Fibroblast of lung (primary cell): ENCODE data around the gene UST. TPM values are rescaled to one million over a fixed set of nuclear protein-coding genes. Genes with fewer than 3 reads are reported as not detected.

Experiments
- DNase-seq, 2 donors: peaks; one replicate each; pipeline versions ENCODE4 v3.0.0 to v3.0.0-alpha.2; 2010; ENCODE audit warnings: low read depth in 2 of 2
- H2AFZ ChIP-seq: 2 replicates; pipeline ENCODE4 v1.5.1; 2012; ENCODE audit warnings: low read length, control low read depth, inconsistent platforms
- H3K27ac ChIP-seq: 2 replicates; pipeline ENCODE4 v1.5.1; 2011; ENCODE audit warnings: low read length, control low read depth; ENCODE audit not compliant: insufficient read depth
- H3K27me3 ChIP-seq: 2 replicates; pipeline ENCODE4 v1.5.1; 2011; ENCODE audit warnings: mild to moderate bottlenecking, low read length; ENCODE audit not compliant: control insufficient read depth, insufficient read depth
- H3K36me3 ChIP-seq: 2 replicates; pipeline ENCODE4 v1.5.1; 2011; ENCODE audit warnings: low read length; ENCODE audit not compliant: control insufficient read depth, insufficient read depth
- H3K4me1 ChIP-seq: 2 replicates; pipeline ENCODE4 v1.5.1; 2011; ENCODE audit warnings: low read length; ENCODE audit not compliant: control insufficient read depth, insufficient read depth; ENCODE audit errors: extremely low read depth
- H3K4me2 ChIP-seq: 2 replicates; pipeline ENCODE4 v1.5.1; 2011; ENCODE audit warnings: low read length, control low read depth; ENCODE audit not compliant: insufficient read depth; ENCODE audit errors: extremely low read depth
- H3K4me3 ChIP-seq, 4 experiments: fragments of 200-600 bp in 1 of 4; sonication (generic) in 1 of 4; replicated peaks in 1 of 4; 2 replicates each; pipeline ENCODE4 v1.5.1; 2011 to 2016; ENCODE audit warnings: low read length in 4 of 4, low read depth in 3 of 4, mild to moderate bottlenecking in 3 of 4, control low read depth in 2 of 4, inconsistent platforms in 1 of 4, mixed read lengths in 1 of 4; ENCODE audit not compliant: insufficient read depth in 1 of 4; ENCODE audit errors: control extremely low read depth in 1 of 4
- H3K79me2 ChIP-seq: 2 replicates; pipeline ENCODE4 v1.5.1; 2012; ENCODE audit warnings: mild to moderate bottlenecking, low read length, inconsistent platforms; ENCODE audit not compliant: control insufficient read depth, insufficient read depth
- H3K9ac ChIP-seq: 2 replicates; pipeline ENCODE4 v1.5.1; 2011; ENCODE audit warnings: mild to moderate bottlenecking, low read length, control low read depth; ENCODE audit not compliant: insufficient read depth
- H3K9me3 ChIP-seq: 2 replicates; pipeline ENCODE4 v1.5.1; 2012; ENCODE audit warnings: low read depth, low read length; ENCODE audit not compliant: control insufficient read depth, insufficient read depth
- H4K20me1 ChIP-seq: 2 replicates; pipeline ENCODE4 v1.5.1; 2011; ENCODE audit warnings: low read length; ENCODE audit not compliant: control insufficient read depth, insufficient read depth; ENCODE audit errors: extremely low read depth
- EZH2 ChIP-seq: IDR thresholded peaks from 2 replicates; pipeline ENCODE4 v1.5.1; 2012; ENCODE audit warnings: low read length, control low read depth, mild to moderate bottlenecking; ENCODE audit errors: missing control alignments
- polyA plus RNA-seq, 2 donors: library from polyadenylated mRNA; depleted of rRNA in 1 of 2; stranded (reverse) in 1 of 2; unstranded in 1 of 2; fragments of >200 nt; gene quantifications; 2 replicates each; pipeline ENCODE4 v1.2.1, GENCODE V29; 2011 to 2012; ENCODE audit warnings: missing spikeins in 1 of 2
- total RNA-seq: library from RNA; depleted of rRNA; stranded (reverse); fragments of >200 nt; gene quantifications from 2 replicates; pipeline ENCODE4 v1.2.1, GENCODE V29; 2014
- TF ChIP-seq, protein P1 (sequence below), 2 donors: IDR thresholded peaks in 1 of 2; conservative IDR thresholded peaks in 1 of 2; 1 replicate in 1 of 2; 2 replicates in 1 of 2; pipeline ENCODE4 v1.5.1; 2011 to 2012; ENCODE audit warnings: low read length in 2 of 2, control low read depth in 1 of 2, inconsistent platforms in 1 of 2, low read depth in 1 of 2, mild to moderate bottlenecking in 1 of 2

The UST gene
- total and polyA plus RNA-seq, 2 donors (not counting 1 experiment from before 2014, with no cell fraction given) = 6.8 to 19.5 TPM

DNA sequence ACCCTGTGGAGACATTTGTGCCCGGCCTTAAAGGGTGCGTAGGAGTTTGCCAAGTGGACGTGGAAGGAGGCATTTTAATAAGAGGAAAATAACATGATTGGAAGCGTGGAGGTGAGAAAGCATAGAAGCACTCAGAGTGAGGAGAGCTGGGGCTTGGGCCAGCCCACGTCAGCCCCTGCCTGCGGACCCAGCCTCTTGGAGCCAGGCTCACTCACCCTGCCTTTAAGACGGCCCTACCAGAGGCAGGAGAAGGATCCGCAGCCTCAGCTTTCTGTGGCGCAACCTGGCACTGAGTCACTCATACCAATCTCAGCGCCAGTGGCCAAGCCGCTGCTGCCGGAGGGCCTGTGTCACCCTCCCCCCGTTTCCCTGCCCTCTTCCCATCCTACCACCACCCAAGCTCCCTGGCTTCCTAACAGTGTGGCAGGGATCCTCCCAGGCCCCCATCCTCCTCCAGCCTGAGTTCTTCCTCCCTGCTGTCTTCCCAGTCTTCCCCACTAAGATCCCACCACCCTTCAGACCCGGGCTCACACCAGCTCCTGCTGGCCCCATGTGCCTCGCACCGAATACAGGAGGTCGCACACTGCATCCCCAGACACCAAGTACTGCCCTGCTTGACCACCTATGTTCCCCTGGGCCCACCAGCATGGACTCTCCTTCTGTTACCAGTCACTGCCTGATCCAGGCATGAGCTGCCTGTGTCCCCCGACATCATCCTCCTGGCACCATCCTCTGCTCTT, 285.2 kb downstream of the UST start:
- H3K4me3 ChIP-seq = no peak overlapping the region

DNA sequence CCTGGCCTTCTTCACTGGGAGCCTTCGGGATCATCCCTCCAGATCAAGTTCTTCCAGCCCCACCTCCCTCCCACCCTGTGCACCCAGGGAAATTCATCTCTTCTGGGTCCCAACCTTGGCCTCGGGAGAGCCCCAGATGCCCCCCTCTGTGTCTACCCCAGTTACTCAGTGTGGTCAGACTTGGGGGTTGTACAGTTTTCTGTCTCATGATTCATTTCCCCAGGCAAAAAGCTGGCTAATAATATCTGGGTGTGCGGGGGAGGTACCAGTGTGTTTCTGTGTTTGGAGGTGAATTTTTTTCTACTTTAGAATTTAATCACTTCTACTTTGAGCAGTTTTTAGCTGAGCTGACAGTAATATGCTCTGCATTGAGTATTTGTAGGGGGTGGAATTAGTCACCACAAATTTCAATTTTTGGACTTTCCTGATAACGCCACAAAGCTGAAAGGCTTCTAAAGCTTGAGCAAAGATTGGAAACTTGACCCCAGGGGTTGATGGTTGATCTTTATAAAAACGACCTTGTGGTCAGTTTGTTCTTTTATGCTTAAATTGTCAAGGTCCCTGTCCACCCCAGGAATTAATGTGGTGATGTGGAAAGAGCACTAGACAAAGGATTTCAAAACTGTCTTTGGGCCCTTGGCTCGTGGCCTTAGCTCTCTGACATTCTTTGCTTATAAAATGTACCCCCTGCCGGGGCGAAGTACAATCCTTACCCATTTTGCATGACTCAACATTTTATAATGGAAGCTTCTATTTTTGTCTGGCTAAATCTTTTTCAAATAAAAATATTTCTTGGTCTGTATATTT, 286.0 kb downstream of the UST start:
- DNase-seq = peak; percentile 86 to 94
- Histone ChIP-seq H3K79me2 (no peaks in the 10 kb centered on the region), H3K4me3 (no peak overlapping the region), H3K27me3 (no peaks in the 10 kb centered on the region), H2AFZ (no peak overlapping the region), H3K4me1 (peaks cover 9% of the 10 kb centered on the region), H3K27ac (peak overlapping the region; percentile 67), H3K4me2 (no peak overlapping the region), H4K20me1 (no peaks in the 10 kb centered on the region), H3K9me3 (no peaks in the 10 kb centered on the region), H3K9ac (no peak overlapping the region), H3K36me3 (no peaks in the 10 kb centered on the region)
- TF ChIP-seq, protein P1, sequence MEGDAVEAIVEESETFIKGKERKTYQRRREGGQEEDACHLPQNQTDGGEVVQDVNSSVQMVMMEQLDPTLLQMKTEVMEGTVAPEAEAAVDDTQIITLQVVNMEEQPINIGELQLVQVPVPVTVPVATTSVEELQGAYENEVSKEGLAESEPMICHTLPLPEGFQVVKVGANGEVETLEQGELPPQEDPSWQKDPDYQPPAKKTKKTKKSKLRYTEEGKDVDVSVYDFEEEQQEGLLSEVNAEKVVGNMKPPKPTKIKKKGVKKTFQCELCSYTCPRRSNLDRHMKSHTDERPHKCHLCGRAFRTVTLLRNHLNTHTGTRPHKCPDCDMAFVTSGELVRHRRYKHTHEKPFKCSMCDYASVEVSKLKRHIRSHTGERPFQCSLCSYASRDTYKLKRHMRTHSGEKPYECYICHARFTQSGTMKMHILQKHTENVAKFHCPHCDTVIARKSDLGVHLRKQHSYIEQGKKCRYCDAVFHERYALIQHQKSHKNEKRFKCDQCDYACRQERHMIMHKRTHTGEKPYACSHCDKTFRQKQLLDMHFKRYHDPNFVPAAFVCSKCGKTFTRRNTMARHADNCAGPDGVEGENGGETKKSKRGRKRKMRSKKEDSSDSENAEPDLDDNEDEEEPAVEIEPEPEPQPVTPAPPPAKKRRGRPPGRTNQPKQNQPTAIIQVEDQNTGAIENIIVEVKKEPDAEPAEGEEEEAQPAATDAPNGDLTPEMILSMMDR (conservative IDR thresholded peaks at IDR 0.05 in 1 of 2, IDR thresholded peaks at IDR 0.05 in 1 of 2; ENCODE audit: low read depth in 1 of 2, low read length in 2 of 2) = no peak
- no peak for TF ChIP-seq EZH2

More for the DNA sequence above, 285.2 kb downstream of the UST start:
- DNase-seq = peak; percentile 90 to 96
- Histone ChIP-seq H3K9ac (no peak overlapping the region), H4K20me1 (no peaks in the 10 kb centered on the region), H3K27me3 (no peaks in the 10 kb centered on the region), H3K79me2 (no peaks in the 10 kb centered on the region), H3K36me3 (no peaks in the 10 kb centered on the region), H3K9me3 (no peaks in the 10 kb centered on the region), H3K4me2 (no peak overlapping the region), H2AFZ (no peak overlapping the region), H3K4me1 (peaks cover 9% of the 10 kb centered on the region), H3K27ac (peak overlapping the region; percentile 67)
- no peak for TF ChIP-seq EZH2

DNA sequence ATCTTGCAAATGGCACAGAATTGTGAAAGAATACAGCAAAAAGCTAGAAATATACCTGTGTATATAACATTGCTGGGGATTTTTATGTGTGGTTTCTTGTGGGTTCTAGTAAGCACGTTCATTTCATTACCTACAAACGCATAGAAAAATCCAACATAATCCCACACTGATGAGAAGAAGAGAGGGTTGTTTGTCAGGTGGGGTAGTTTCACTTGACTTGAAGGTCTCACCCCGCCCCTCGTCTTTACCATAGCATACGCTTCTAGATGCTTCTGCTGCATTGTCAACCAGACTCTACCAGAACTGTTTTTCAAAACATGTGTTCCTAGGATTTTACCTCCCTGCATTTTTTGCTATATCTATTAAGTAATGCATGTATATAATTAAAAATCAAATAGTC, 286.6 kb downstream of the UST start:
- Histone ChIP-seq H3K4me3 (no peak overlapping the region), H3K9me3 (no peaks in the 10 kb centered on the region), H3K36me3 (no peaks in the 10 kb centered on the region), H2AFZ (no peak overlapping the region), H3K27ac (no peak overlapping the region), H3K9ac (no peak overlapping the region), H3K79me2 (no peaks in the 10 kb centered on the region), H4K20me1 (no peaks in the 10 kb centered on the region), H3K4me2 (no peak overlapping the region), H3K27me3 (no peaks in the 10 kb centered on the region), H3K4me1 (peaks cover 9% of the 10 kb centered on the region)
- no peak for DNase-seq
- TF ChIP-seq, protein P1 (conservative IDR thresholded peaks at IDR 0.05 in 1 of 2, IDR thresholded peaks at IDR 0.05 in 1 of 2; ENCODE audit: low read depth in 1 of 2, low read length in 2 of 2) = no peak
- no peak for TF ChIP-seq EZH2
